Central memory CD8-positive, alpha-beta T cell (primary cell): ENCODE results near the gene RNF146.

ENCODE experiments used
- ATAC-seq: fragments of 150-1000 bp; cut with Tn5 transposase; replicated peaks from 2 replicates; pipeline ENCODE4 v1.10.0; 2022; ENCODE audit warnings: mild to moderate bottlenecking, moderate FRiP score, moderate number of reproducible peaks; ENCODE audit not compliant: poor library complexity, severe bottlenecking; ENCODE audit errors: extremely low read depth
- DNase-seq, 2 donors: peaks; one replicate each; pipeline ENCODE4 v3.0.0; 2021; ENCODE audit warnings: low spot score in 2 of 2
- H3K27ac Mint-ChIP-seq: one replicate; pipeline ENCODE4 v1.8.0; 2022; ENCODE audit warnings: low read depth, mild to moderate bottlenecking, moderate library complexity, mixed read lengths
- H3K27me3 Mint-ChIP-seq: one replicate; pipeline ENCODE4 v1.8.0; 2022; ENCODE audit warnings: mixed read lengths
- H3K36me3 Mint-ChIP-seq: one replicate; pipeline ENCODE4 v1.8.0; 2022; ENCODE audit warnings: mild to moderate bottlenecking, moderate library complexity, mixed read lengths; ENCODE audit not compliant: insufficient read depth
- H3K4me1 Mint-ChIP-seq: one replicate; pipeline ENCODE4 v1.8.0; 2022; ENCODE audit warnings: mixed read lengths
- H3K4me3 Mint-ChIP-seq: one replicate; pipeline ENCODE4 v1.8.0; 2022; ENCODE audit warnings: mild to moderate bottlenecking, moderate library complexity, mixed read lengths
- H3K9me3 Mint-ChIP-seq: one replicate; pipeline ENCODE4 v1.8.0; 2022; ENCODE audit warnings: mixed read lengths

RNF146 gene

DNA sequence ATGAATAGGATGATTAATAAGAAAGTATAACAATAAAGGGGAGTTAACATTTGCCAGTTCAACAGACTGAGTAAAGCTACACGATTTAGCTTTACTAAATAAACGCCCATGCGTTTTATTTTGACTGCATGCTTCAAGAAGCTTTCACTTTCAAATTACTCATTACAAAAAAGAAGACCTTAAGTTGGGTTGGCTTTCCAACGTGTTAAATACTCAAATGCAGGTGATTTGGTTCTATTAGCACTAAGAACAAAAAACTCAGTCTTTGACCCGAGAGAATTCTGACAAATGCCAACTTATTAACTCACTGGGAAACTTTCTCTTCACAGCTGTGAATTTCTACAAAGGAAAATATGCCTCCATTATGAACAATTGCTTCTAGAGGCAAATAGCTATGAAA is 24.8 kb downstream of the RNF146 start:
- DNase-seq (no peak), ATAC-seq (no peak)
- no peaks in the 10 kb centered on the region for H3K9me3 Mint-ChIP-seq
- H3K4me1 Mint-ChIP-seq, result peaks cover 28% of the 10 kb centered on the region
- peak overlapping the region; percentile 47 for H3K4me3 Mint-ChIP-seq
- peak overlapping the region; percentile 80 for H3K27ac Mint-ChIP-seq
- no peaks in the 10 kb centered on the region for H3K27me3 Mint-ChIP-seq
- peaks cover 15% of the 10 kb centered on the region for H3K36me3 Mint-ChIP-seq

- peaks cover 2% of the 10 kb centered on the region for H3K36me3 Mint-ChIP-seq
- DNase-seq (no peak), ATAC-seq (no peak)
- no peaks in the 10 kb centered on the region for H3K9me3 Mint-ChIP-seq
- no peaks in the 10 kb centered on the region for H3K4me1 Mint-ChIP-seq
- no peak overlapping the region for H3K27ac Mint-ChIP-seq
- H3K4me3 Mint-ChIP-seq, result no peak overlapping the region
- H3K27me3 Mint-ChIP-seq, result no peaks in the 10 kb centered on the region
Measured at GRCh38 chr6:127297502-127298070, 30.9 kb downstream of the RNF146 start.

- Mint-ChIP-seq H3K36me3 (peaks cover 2% of the 10 kb centered on the region), H3K4me3 (no peak overlapping the region), H3K4me1 (no peaks in the 10 kb centered on the region), H3K27me3 (no peaks in the 10 kb centered on the region), H3K9me3 (no peaks in the 10 kb centered on the region), H3K27ac (no peak overlapping the region)
- ATAC-seq, result no peak
- no peak for DNase-seq
Measured at GRCh38 chr6:127298475-127298874, 31.8 kb downstream of the RNF146 start.

DNA sequence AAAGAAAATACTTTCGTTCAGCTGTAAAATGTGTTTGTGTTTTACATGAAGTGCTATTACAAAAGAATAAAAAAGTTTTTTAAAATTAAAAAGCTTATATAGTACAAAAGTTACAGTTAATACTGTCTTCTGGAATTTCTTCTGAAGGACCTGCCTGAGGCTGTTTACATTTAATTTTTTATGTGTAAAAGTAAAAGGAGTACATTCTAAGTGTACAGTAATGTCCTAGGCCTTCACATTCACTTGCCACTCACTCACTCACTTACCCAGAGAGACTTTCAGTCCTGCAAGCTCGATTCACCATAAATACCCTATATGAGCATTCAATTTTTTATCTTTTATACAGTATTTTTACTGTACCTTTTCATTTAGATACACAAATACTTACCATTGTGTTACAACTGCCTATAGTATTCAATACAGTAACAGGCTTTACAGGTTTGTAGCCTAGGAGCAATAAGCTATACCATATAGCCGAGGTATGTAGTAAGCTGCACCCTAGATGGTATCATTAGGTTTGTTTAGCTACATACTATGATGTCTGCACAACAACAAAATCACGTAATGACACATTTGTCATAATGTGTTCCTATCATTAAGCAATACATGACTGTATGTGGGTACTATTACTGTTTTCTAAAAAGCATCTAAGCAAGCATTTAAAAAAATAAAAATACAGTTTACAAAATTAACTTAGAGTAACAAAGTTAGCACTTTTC is 33.0 kb downstream of the RNF146 start:
- no peaks in the 10 kb centered on the region for H3K27me3 Mint-ChIP-seq
- peaks cover 10% of the 10 kb centered on the region for H3K4me1 Mint-ChIP-seq
- peaks cover 4% of the 10 kb centered on the region for H3K36me3 Mint-ChIP-seq
- DNase-seq (no peak), ATAC-seq (no peak)
- H3K9me3 Mint-ChIP-seq, result no peaks in the 10 kb centered on the region
- no peak overlapping the region for H3K4me3 Mint-ChIP-seq
- peak overlapping the region; percentile 38 for H3K27ac Mint-ChIP-seq

DNA sequence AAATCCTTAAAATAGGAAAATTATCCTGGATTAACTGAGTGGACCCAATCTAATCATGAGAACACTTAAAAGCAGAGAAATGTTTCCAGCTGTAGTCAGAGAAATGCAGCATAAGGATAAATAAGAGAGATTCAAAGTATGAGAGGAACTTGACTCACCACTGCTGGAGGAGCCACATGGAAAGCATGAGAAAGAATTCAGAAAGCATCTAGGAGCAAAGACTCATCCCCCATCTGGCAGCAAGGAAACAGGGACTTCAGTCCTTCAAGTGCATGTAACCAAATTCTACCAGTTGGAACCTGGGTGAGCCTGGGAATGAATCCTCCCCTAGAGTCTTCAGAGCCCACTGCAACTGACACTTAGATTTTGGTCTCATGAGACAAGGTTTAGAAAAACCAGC is 33.7 kb downstream of the RNF146 start:
- Mint-ChIP-seq H3K4me3 (no peak overlapping the region), H3K36me3 (peaks cover 6% of the 10 kb centered on the region), H3K27ac (no peak overlapping the region), H3K4me1 (peaks cover 17% of the 10 kb centered on the region), H3K27me3 (no peaks in the 10 kb centered on the region), H3K9me3 (no peaks in the 10 kb centered on the region)
- DNase-seq, result no peak
- ATAC-seq, result no peak

DNA sequence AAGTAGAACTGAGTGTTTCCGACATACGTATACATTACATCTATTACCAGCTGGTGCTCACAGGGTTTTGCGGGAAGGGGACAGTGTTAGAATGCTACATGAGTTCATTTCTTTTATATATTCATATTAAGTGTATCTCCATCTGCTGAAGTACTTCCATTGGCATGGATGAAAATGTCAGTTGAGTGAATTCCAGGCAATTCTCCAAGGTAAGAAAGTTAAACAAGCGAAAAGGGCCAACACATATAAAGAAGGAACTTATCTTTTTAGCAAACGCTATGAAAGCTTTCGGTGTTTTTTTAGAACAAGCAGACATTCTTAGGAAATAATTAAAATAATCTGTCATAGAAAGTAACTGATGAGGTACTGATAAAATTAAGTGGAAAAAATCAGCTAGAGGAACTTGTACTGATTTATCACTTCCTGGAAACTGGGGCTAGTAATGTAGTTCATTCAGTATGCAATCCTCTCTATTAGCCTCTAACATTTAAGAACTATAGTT is 34.6 kb downstream of the RNF146 start:
- Mint-ChIP-seq H3K4me3 (no peak overlapping the region), H3K36me3 (peaks cover 6% of the 10 kb centered on the region), H3K4me1 (peaks cover 26% of the 10 kb centered on the region), H3K27ac (no peak overlapping the region), H3K27me3 (no peaks in the 10 kb centered on the region), H3K9me3 (no peaks in the 10 kb centered on the region)
- no peak for ATAC-seq
- DNase-seq, result no peak

- DNase-seq, result peak in 1 of 2 donors; percentile 41
- peak; percentile 92 for ATAC-seq
- Mint-ChIP-seq H3K36me3 (peaks cover 4% of the 10 kb centered on the region), H3K27me3 (no peaks in the 10 kb centered on the region), H3K9me3 (no peaks in the 10 kb centered on the region), H3K4me3 (no peak overlapping the region), H3K27ac (no peak overlapping the region), H3K4me1 (peaks cover 35% of the 10 kb centered on the region)
Measured at GRCh38 chr6:127302728-127303660, 36.3 kb downstream of the RNF146 start.

- Mint-ChIP-seq H3K36me3 (peaks cover 4% of the 10 kb centered on the region), H3K9me3 (no peaks in the 10 kb centered on the region), H3K4me1 (peaks cover 37% of the 10 kb centered on the region), H3K27ac (no peak overlapping the region), H3K27me3 (no peaks in the 10 kb centered on the region), H3K4me3 (no peak overlapping the region)
- DNase-seq, result no peak
- ATAC-seq, result no peak
Measured at GRCh38 chr6:127303917-127304316, 37.3 kb downstream of the RNF146 start.

- Mint-ChIP-seq H3K36me3 (peaks cover 4% of the 10 kb centered on the region), H3K4me1 (peaks cover 47% of the 10 kb centered on the region), H3K4me3 (no peak overlapping the region), H3K27me3 (no peaks in the 10 kb centered on the region), H3K27ac (peak overlapping the region; percentile 38), H3K9me3 (no peaks in the 10 kb centered on the region)
- DNase-seq (no peak), ATAC-seq (no peak)
Measured at GRCh38 chr6:127305741-127306140, 39.1 kb downstream of the RNF146 start.

GRCh38 chr6:127317388-127318128 is 50.9 kb downstream of the RNF146 start:
- peak overlapping the region; percentile 45 for H3K27ac Mint-ChIP-seq
- DNase-seq, result no peak
- ATAC-seq, result no peak
- no peaks in the 10 kb centered on the region for H3K9me3 Mint-ChIP-seq
- no peak overlapping the region for H3K4me3 Mint-ChIP-seq
- no peaks in the 10 kb centered on the region for H3K4me1 Mint-ChIP-seq
- H3K27me3 Mint-ChIP-seq, result no peaks in the 10 kb centered on the region
- H3K36me3 Mint-ChIP-seq, result peaks cover 5% of the 10 kb centered on the region

DNA sequence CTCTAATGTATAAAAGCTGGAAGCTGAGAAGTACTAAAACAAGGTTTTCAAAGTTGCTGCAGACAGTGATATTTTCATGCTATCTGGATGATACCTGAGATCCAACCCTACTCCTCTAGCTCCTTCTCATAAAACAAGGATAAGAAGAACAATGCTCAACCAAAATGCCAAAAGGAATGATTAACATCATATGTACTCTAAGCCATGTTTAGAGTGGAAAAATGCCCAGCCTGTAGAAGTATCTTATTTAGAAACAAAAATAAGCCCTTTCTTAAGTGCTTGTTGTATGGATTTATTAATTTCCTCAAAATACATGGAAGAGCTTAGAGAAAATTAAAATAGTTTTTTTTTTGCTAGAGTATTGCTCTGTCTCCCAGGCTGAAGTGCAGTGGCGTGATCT is 53.0 kb downstream of the RNF146 start:
- DNase-seq (no peak), ATAC-seq (no peak)
- Mint-ChIP-seq H3K36me3 (peaks cover 2% of the 10 kb centered on the region), H3K4me3 (no peak overlapping the region), H3K27me3 (no peaks in the 10 kb centered on the region), H3K27ac (no peak overlapping the region), H3K9me3 (no peaks in the 10 kb centered on the region), H3K4me1 (no peaks in the 10 kb centered on the region)

DNA sequence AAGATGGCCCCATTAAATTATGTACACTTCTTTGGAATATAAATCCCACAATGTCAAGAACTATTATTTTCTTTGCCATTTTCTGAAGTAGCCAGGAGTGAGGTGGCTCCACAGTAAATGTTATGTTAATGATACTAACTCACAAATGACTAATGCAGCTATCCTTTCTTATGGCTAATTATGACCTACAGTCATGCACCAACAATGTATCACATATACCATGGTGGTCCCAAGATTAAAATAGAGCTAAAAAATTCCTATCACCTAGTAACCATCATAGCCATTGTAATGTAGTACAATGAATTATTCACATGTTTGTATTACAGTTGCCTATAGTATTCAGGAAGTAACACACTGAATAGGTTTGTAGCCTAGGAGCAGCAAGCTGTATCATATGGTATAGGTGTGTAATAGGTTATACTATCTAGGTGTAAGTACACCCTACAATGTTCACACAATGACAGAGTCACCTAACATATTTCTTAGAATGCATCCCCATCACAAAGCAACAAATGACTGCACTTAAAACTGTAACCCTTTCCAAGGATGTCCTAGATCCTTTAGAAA is 61.5 kb downstream of the RNF146 start:
- H3K27ac Mint-ChIP-seq, result no peak overlapping the region
- peaks cover 16% of the 10 kb centered on the region for H3K36me3 Mint-ChIP-seq
- H3K27me3 Mint-ChIP-seq, result no peaks in the 10 kb centered on the region
- DNase-seq, result no peak
- no peak for ATAC-seq
- H3K4me3 Mint-ChIP-seq, result no peak overlapping the region
- no peaks in the 10 kb centered on the region for H3K9me3 Mint-ChIP-seq
- peaks cover 11% of the 10 kb centered on the region for H3K4me1 Mint-ChIP-seq
